Measurements from ENCODE around the gene PRKCH.

The PRKCH gene

DNA sequence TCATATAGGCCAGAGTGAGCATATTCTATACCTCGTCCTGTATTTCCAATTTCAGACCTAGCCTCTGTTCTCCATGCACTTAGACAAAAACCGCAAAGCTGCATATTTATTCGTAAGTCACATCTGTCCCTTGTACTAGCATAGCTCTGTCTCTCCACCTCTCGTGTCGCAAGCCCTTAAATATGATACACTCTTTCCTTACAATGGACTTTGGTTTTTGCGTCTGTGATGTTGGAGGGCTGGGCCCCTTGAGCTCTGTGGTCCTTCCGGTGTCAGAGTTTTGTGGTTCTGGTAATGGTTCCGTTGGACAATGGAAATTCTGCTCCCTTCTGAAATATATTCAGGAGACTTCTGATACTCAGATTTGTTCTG lies 11.3 kb downstream of the PRKCH start:
- H3K4me3 ChIP-seq (ENCODE audit: low read length) = no peak overlapping the region
- DNase-seq (ENCODE audit: low read depth, low spot score) = no peak

DNA sequence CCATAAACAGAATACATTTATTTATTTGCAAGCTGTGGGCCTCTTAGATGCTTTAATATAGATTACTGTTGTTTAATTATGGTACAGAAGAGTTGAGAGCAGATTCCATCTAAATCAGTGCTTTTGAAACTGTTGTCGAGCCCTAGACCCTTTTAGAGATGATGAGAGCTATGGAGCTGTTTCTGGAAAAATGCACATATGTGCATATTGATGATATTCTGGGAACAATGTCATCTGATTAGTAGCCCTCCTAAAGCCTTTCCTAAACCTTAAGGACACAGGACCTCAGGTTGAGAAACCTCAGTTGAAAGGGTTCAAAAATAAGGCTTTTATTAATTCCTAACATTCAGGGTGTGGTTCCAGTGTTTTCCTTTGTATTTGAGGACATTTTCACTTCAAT lies 11.7 kb downstream of the PRKCH start:
- no peak overlapping the region for H3K4me3 ChIP-seq (ENCODE audit: low read length)
- no peak for DNase-seq (ENCODE audit: low read depth, low spot score)

DNA sequence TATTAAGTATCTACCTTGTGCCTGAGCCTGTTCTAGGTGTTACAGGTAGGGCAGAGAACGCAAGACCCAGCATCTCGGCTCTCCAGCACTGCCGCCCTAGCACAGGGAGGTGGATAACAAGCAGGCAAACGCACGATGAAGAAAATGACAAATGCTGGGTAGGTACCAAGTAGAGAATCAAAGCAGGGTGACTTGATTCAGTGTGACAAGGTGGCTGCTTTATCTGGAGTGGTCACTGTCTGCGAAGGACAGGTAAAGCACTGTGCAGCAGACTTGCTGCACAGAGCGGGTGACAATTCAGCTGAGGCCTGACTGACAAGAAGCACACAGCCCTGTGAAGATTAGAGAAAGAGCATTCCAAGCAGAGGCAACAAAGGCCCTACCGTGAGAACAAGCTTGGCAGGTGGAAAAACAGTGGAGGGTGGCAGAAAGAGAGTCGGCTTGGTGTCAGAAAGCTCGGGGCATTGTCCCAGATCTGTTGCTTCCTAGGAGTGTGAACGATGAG lies 12.9 kb downstream of the PRKCH start:
- no peak overlapping the region for H3K4me3 ChIP-seq (ENCODE audit: low read length)
- no peak for DNase-seq (ENCODE audit: low read depth, low spot score)

- no peak for DNase-seq (ENCODE audit: low read depth, low spot score)
- no peak overlapping the region for H3K4me3 ChIP-seq (ENCODE audit: low read length)
These were observed 13.7 kb downstream of the PRKCH start for GRCh38 chr14:61335049-61335448.

DNA sequence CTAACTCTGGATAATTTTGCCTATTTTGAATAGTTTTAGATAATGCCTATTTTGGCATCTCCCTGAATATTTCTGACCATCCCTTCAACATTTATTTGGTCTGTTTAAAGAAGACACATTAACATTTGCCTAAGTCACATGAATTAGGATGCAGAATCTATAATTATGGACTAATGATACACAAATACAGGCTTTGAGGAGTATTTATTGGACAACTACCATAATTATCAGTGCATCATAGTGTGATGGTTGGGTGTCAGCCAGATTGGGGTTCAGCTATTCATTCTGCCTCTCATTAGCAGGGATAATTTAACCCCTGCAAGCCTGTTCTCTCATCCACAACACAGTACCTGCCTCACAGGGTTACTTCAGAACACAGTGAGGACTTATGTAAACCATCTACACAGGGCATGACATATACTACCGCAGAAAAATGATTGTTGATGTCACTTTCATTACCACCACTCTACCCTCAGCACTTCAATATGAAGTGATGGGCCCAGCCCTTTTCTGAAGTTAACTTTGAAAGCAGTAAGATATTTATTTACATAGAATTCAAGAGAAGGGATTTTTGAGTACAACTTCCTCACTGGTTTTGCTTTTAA lies 14.4 kb downstream of the PRKCH start:
- DNase-seq (ENCODE audit: low read depth, low spot score) = no peak
- H3K4me3 ChIP-seq (ENCODE audit: low read length) = no peak overlapping the region

DNA sequence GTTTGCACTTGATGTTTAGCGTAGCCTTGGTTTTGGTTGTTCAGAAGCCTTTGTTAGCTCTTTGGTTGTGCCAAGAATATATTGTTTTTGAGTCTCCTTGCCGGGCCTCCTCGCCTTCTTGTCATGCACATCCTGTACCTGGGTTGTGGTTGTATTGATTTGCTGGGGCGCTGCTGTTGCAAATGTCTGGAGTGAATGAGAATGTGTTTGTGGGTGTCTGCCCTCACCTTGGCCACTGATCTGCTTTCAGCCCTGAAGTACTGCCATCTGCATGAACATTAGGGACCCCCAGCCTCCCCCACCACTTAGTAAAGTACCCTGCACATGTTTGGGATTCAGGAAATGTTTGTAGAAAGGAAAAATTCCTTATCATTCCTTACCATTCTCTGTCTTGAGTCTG lies 16.5 kb downstream of the PRKCH start:
- peak; percentile 87 for DNase-seq (ENCODE audit: low read depth, low spot score)
- no peak overlapping the region for H3K4me3 ChIP-seq (ENCODE audit: low read length)

GRCh38 chr14:61338457-61338856 lies 17.1 kb downstream of the PRKCH start:
- H3K4me3 ChIP-seq (ENCODE audit: low read length) = no peak overlapping the region
- no peak for DNase-seq (ENCODE audit: low read depth, low spot score)

DNA sequence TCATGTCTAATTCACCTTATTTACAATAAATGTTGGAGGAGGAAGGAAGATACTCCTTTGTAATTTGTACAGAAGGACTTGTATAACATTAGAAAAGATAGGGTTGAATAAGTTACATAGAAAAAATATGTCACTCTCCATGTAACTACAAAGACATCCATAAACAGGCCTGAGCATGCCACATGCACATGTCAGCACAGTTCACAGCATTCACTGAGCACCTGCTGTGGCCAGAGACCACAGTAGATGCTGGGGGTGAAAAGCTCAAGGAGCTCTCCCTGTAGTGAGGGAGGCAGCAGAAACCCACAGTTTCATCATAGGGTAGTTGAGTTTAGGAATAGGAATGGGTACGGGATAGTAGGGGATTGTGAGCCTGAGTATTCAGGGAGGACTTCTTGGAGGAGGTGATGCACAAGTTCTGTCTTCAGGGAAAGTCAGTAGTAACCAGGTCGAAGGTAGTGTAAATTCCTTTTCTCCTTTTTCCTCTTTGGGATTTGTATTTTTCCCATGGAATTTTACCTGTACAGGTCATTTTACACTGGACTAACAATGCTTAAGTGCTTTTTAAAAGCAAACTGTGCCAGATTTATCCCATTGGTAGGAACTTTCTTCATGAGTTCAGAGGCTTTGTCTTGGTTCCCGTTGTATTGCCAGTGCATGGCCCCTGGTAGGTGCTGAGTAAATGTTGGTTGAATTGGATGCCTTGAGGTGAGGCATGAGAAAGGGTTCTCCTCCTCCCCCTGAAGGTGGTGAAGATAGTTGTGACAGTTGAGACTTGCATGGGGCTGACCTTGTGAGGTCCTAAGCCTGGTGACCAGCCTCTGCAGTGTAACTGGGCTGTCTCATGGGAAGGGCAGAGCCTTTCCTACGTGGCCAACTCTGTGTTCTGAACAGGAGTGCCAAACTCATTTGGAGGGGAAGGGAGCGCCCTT lies 20.2 kb downstream of the PRKCH start:
- peak overlapping the region; percentile 9 for H3K4me3 ChIP-seq (ENCODE audit: low read length)
- peak; percentile 86 for DNase-seq (ENCODE audit: low read depth, low spot score)

GRCh38 chr14:61342486-61342885 lies 21.1 kb downstream of the PRKCH start:
- 0 out of 2 replicates have a peak overlapping the region, but pooled peaks have one; percentile 16 for H3K4me3 ChIP-seq (ENCODE audit: low read length)
- DNase-seq (ENCODE audit: low read depth, low spot score) = peak; percentile 94

- H3K4me3 ChIP-seq (ENCODE audit: low read length) = 0 out of 2 replicates have a peak overlapping the region, but pooled peaks have one; percentile 16
- no peak for DNase-seq (ENCODE audit: low read depth, low spot score)
These were observed 21.6 kb downstream of the PRKCH start for GRCh38 chr14:61342932-61343331.

GRCh38 chr14:61343471-61343870 lies 22.1 kb downstream of the PRKCH start:
- no peak overlapping the region for H3K4me3 ChIP-seq (ENCODE audit: low read length)
- DNase-seq (ENCODE audit: low read depth, low spot score) = no peak

GRCh38 chr14:61343991-61344405 lies 22.6 kb downstream of the PRKCH start:
- no peak overlapping the region for H3K4me3 ChIP-seq (ENCODE audit: low read length)
- DNase-seq (ENCODE audit: low read depth, low spot score) = no peak

- H3K4me3 ChIP-seq (ENCODE audit: low read length) = no peak overlapping the region
- DNase-seq (ENCODE audit: low read depth, low spot score) = no peak
These were observed 23.2 kb downstream of the PRKCH start for GRCh38 chr14:61344437-61345150.

DNA sequence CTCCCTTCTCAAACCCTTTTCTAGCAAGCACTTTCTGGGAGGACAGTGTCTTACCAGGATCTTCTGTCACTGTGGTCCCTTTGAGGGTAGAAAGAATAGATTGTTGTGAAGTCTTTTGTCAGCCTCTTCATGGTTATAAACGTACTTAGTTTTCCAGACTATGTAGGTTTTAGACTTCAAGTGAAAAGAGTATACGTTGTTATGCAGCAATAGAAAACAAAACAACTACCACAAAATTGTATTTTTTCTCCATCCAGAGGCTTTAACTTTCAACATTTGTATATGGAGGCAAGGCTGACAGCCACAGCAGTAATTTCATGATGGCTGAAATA lies 23.7 kb downstream of the PRKCH start:
- no peak overlapping the region for H3K4me3 ChIP-seq (ENCODE audit: low read length)
- no peak for DNase-seq (ENCODE audit: low read depth, low spot score)

DNA sequence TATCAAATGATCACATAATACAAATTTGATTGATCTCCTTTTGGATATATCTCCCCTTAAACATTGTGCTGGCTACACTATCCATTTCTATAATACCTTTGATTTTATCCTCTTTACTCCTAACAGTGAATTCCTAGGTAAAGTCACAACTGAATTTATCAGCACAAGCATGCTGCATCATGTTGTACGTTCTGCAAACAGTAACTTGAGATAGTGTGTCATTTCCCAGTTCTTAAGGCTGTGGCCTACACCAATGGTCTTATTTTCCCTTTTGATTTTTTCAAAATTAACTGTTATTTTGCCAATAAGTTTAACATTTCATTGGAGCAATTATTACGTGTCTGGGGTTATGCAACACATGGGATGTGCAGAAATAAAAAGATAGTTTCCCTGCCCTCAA lies 24.8 kb downstream of the PRKCH start:
- no peak overlapping the region for H3K4me3 ChIP-seq (ENCODE audit: low read length)
- DNase-seq (ENCODE audit: low read depth, low spot score) = no peak

DNA sequence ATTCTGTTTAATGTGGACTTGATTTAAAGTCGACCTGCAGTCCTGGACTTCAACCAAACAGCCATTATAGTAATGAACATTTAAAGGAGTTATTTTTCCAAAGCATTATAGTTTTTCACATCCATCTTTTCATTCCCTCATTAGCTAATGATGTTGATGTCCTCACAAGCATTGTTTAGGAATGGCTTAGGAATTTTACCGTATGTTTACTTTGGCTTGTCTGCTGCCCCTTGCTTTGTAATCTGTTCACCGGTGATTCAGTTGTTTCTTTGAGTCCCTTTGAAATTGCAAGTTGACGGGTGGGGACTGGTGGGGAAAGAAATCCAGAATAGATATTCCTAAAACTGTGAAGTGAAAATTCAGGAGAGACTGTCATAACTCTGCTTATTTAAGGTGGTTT lies 25.4 kb downstream of the PRKCH start:
- no peak overlapping the region for H3K4me3 ChIP-seq (ENCODE audit: low read length)
- DNase-seq (ENCODE audit: low read depth, low spot score) = no peak

- DNase-seq (ENCODE audit: low read depth, low spot score) = no peak
- no peak overlapping the region for H3K4me3 ChIP-seq (ENCODE audit: low read length)
These were observed 26.6 kb downstream of the PRKCH start for GRCh38 chr14:61347826-61348443.

DNA sequence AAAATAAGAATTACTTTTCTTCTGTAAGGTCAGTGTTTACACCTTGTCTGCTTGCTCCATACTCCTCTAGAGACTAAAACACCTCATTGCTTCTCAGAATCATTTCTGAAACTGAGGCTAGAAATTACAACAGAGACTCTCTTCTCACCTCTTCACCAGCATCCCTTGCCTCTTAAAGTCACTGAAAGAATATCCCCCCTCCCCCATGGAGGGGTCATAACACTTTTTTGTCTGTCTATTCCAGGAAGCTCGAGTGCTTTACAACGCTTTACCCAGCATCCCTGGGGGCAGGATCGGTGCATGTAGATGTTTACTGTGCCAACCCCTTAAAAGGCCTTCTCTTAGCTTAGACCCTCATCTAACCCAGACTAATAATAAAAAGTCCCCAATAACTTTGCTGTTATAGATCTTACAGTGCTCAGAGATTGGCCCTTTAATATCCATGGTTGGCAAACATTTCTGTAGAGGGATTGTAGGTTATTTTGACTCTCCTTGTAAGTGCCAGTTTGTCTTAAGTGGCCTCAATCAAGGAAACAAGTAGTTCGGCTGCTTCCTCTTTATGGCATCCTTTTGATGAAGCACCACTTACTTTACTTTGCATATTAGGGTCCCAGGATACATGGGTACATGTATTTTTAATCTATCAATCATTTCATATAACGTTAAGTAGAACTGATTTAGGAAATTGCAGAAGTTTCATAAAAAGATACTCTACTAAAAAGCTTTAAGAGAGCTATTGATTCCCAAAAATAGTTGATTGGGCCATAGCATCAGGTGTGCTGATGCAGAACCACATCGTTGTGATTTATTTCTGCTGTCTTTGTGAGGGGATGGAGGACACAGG lies 29.3 kb downstream of the PRKCH start:
- DNase-seq (ENCODE audit: low read depth, low spot score) = no peak
- no peak overlapping the region for H3K4me3 ChIP-seq (ENCODE audit: low read length)

DNA sequence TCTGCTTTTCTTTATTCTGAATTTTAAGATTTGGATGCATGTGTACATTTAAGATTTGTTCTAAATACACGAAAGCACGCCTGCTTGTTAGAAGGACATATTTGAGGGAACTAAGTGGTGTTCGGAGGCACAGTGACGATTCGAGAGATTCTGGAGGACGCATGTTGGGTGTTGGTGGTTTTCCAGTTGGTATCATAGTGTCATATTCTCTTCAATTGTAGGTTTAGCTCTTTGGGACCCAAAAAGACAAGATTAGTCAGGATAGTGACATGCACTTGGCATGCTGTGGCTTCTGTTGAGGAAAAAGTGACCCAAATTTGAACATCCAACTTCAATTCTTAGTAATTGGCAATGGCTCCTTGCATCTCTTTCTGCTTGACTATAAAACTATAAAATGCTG lies 30.1 kb downstream of the PRKCH start:
- H3K4me3 ChIP-seq (ENCODE audit: low read length) = no peak overlapping the region
- no peak for DNase-seq (ENCODE audit: low read depth, low spot score)

Data from Jurkat, Clone E6-1 (cell line).